ENCODE measurements around the gene ZFAND3.

ZFAND3 gene

DNA sequence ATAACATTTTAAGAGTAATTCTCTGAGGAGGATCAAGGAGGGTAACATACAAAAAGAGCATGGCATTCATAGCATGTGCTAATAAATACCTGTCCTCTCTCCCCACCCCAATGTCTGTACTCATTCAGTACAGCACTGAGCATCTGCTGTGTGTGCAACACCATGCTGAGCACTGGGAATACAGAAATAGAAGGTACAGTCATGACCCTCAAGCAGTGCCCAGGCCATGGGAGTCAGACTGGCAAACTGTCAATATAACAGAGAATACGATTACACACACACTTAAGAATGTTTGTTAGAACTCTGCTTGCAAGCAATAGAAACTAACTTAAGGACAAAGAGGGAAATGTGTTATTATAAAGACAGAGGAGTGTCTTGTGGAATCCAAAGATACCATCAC, 24.7 kb upstream of the ZFAND3 start:
- in situ Hi-C loops (cut with HindIII; ENCODE audit: low sequenced_read_pairs), result no loop called here

DNA sequence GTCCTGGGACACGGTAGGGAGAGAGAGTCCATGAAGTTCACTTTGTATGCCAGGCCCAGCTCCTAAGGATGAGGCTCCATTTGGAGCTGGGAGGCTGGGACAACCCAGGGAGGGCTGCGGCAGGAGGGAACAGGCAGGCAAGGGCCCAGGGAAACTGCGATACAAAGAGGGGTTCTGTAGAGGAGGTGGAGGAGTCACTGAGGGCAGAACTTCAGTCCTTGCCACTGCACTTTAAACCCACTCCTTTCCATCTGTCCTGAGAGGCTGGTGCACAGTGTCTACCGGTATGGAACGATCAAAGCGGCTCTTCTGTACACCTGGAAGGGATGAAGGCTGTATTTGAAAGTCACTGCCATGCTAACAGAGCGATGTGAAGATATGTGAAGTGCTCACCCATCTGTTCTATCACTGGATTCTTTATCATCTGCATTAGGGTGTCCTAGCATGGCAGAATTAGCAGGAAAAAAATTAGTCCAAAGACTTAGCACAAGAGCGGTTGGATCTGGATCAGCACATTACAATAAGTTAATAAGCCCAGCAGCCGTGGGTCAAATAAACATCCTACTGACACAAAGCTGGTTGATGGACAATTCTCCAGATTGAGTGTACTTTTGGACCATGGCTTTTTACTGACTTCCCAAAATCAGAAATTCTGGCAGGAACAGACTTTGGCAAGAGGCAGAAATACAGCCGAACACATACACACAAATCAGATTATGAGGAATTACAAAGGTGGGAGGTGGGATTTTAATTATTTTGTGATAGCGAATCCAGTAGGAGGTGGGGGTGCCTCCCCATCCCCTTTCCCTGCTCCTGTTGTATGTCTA, 20.9 kb upstream of the ZFAND3 start:
- in situ Hi-C loops (cut with HindIII; ENCODE audit: low sequenced_read_pairs), result no loop called here

DNA sequence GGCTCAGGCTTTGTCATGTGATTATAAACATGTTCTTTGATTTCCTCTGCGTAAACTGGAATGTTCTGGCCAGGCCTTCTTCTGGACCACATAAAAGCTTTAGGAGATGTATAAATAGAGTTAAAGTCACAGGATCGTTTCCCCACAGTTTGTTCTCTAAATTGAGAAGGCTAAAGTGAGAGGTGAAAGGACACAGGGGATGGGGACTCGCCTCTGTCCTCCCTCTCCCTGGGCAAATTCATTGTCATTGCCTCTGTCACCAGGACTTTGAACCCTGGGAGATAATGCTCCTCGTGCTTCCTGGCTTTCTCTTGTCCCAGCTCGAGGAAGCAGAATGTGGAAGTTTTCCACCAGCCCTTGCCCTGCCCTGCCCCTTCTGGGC, 20.3 kb upstream of the ZFAND3 start:
- in situ Hi-C loops (cut with HindIII; ENCODE audit: low sequenced_read_pairs), result no loop called here

DNA sequence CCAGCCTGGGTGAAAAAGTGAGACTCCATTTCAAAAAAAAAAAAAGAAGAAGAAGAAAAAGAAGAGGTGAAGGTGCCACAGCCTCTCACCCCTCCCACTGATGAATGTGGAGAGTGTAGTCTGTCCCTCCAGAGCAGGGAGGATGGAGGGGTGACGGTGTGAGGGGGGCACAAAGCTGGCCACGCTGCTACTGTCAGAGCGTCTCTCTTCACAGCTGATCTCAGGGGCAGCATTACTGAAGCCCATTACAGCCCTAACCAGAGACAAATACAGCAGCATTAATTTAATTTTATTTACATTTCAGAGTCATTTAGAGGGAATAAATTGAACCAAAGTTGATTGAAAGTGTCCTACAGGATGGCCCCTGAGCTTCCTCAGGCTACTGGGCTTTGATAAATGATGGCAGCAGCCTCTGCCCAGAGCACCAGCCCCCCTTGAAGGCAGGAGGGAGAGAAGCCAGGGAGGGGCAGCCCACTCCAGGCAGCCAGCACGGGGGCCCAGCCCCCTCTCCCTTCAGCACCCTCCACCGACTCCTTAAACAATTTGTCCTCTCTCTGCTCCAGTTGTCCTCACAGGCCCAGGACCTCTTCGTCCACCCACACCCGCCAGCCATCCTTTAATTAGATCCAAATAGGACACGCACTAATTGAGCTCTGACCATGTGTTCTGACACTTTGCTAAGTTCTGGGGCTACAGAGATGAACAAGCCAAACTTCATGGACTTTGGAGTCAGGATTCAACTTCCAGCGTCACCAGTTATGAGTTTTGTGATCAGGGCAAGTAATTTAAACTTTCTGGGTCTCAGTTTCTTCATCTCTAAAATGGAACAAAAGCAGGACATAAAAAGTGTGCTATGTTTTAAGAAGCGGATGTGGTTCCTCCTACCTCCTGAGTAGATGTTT, 18.6 kb upstream of the ZFAND3 start:
- in situ Hi-C loops (cut with HindIII; ENCODE audit: low sequenced_read_pairs), result no loop called here

DNA sequence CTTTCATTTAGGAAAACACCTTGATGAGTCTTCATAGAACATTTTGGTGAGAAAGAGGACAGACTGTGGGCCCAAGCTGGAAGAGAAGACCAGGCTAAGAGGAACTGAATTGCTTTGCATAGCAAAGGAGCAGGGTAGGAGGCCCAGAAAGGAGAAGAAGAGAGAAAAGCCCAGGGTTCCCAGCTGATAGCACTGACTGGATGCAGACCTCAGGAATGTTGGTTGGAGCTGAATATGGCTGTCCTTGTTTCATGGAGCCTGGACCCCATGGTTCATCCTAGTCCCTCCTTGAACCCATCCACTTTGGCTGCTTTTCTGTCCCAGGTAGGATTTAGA, 18.0 kb upstream of the ZFAND3 start:
- in situ Hi-C loops (cut with HindIII; ENCODE audit: low sequenced_read_pairs), result no loop called here

DNA sequence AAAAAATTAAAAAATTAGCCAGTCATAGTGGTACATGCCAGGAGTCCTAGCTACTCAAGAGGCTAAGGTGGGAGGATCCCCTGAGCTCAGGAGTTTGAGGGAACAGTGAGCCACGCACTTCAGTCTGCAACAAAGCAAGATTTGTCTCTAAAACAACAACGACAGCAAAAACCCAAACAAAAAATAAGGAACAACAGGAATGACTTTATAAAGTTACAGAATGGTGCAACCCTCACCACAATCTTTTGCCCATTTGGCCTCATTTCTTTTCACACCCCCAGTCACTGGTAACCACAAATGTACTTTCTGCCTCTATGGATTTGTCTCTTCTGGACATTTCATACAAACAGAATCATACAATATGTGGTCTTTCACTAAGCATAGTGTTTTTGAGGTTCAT, 16.7 kb upstream of the ZFAND3 start:
- in situ Hi-C loops (cut with HindIII; ENCODE audit: low sequenced_read_pairs), result no loop called here

DNA sequence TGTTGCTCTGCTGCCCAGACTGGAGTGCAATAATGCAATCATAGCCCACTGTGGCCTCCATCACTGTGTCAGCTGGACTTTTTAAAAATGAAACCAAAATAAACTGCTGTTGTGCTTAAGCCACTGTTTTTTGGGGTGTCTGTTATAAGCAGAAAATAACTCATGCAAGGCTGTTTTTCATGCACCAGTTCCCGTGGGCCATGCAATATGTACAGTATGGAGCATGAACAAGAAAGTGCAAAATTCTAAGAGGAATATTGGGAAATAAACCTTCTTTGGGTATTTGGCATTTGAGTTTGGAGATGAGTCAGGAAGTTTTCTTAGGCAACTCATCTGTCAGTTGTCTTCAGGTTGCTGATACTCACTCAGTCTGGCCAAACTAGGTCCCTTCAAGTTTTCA, 14.9 kb upstream of the ZFAND3 start:
- in situ Hi-C loops (cut with HindIII; ENCODE audit: low sequenced_read_pairs), result no loop called here

DNA sequence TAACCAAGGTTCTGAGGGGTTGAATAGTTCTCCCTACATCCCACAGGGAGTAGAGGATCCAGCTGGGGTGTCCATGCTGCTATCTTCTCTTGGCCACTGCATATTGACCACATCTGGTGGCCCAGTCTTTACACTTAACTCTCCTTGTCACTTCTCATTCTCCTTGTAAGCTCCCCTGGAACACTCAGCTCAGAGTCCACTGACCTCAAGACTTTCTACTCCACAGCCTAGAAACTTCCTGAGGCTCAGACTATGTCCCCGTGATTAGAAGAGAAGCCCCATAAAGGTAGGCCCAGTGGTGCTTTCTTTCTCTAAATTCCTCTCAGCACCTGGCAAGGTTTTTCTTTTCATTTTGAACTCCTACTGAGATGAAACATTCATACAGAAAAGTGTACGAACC, 13.3 kb upstream of the ZFAND3 start:
- in situ Hi-C loops (cut with HindIII; ENCODE audit: low sequenced_read_pairs), result no loop called here

DNA sequence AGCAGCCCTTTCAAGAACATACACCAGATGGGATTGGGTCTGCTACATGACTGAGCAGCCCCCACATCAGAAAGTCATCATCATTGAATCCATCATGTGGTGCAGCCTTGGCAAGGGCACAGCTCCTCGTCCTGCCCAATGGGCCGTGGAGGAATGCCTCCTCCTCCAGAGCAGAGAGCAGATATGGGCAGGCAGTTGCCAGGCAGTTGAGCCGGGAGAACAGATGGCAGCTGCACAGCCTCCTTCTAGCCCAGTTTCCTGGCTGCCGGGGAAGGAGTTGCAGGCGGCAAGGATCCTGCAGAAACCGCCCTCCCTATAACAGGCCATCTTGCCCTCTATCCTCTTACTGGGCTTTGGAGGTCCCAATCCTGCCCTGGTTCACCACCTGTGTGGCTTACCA, 11.9 kb upstream of the ZFAND3 start:
- in situ Hi-C loops (cut with HindIII; ENCODE audit: low sequenced_read_pairs), result no loop called here

DNA sequence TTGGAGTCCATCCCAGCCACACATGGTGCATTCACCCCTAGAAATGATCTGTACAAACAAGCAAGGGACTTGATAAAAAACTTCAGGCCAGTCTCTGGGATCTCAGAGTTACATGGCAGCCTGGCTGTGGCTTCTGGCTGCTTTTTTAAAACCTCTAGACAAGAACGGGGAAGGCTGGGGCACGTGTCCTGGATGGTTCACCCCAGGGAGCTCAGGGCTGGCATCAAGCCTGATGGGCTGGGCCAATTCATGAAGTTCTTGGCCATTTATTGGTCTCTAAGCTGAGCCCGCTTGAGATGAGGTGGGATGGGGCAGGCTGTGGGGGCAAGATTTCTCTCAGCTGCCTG, 10.4 kb upstream of the ZFAND3 start:
- in situ Hi-C loops (cut with HindIII; ENCODE audit: low sequenced_read_pairs), result no loop called here

DNA sequence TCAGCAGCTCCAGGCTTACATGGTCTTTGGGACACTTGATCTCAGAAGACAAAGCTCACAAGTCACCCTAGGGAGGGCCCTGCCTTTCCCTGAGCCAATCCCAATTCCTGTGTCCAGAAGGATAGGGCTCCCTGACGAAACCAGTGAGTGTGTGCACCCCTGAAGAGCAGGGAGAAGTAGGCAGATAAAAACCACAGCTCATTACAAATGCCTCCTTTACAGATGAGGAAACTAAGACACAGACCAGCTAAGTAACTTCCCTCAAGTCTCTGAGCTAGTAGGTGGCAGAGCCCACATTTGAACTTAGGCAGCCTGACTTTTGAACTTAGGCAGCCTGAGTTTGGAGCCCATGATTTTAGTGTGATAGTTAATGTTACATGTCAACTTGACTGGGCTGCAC, 6.7 kb upstream of the ZFAND3 start:
- in situ Hi-C loops (cut with HindIII; ENCODE audit: low sequenced_read_pairs), result no loop called here

DNA sequence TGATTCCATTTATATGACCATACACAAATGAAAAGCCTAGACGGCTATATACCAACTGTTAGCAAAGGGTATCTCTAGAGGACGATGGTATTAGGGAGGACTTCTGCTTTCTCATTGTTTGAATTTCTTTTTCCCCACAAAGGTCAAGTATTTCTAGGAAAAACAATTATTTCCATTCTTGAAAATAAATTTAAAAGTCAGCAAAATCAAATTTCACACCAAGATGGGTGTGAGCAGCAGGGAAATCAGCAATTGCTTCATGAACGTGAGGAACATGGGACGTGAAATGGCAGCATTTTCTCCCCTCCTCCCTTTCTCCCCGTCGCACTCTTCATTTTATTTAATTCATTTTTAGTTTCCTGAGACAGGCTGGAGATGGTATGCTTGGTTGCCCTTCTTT, 5.2 kb upstream of the ZFAND3 start:
- in situ Hi-C loops (cut with HindIII; ENCODE audit: low sequenced_read_pairs), result no loop called here

DNA sequence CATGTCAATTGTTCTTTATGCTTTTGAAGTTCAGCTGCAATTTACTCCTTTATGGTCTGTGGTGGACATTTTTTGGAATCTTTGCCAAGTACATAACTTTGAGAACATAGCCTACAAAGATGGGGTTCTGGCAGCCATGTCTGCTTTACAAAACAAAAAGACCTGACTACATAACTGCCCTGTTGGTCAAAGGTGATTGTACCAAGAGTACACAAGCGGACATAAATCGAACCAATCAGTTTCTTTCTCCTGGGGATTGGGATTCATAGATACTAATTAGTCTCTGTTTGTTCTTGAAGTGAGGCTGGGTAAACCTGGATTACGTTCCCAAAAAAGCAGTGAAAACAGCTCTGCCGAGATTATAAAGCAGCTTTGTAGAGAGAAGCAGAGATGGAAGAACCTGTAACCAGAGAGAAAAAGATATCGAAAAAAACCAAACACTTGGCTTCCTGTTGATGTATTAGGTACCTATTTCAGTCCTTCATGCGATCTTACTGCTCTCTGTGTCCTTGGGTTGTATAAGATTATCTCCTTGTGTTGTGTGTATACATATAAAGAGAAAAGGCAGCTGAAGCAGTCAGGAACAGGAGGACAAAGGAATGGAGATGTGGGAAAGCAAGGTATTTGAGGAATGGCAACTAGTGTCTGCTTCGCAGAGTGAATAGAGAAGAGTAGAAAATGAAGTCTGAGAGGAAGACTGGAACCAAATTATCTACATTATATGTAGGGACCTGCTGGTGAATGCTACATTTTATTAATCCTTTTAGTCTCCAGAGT, 2.7 kb upstream of the ZFAND3 start:
- in situ Hi-C loops (cut with HindIII; ENCODE audit: low sequenced_read_pairs), result no loop called here

DNA sequence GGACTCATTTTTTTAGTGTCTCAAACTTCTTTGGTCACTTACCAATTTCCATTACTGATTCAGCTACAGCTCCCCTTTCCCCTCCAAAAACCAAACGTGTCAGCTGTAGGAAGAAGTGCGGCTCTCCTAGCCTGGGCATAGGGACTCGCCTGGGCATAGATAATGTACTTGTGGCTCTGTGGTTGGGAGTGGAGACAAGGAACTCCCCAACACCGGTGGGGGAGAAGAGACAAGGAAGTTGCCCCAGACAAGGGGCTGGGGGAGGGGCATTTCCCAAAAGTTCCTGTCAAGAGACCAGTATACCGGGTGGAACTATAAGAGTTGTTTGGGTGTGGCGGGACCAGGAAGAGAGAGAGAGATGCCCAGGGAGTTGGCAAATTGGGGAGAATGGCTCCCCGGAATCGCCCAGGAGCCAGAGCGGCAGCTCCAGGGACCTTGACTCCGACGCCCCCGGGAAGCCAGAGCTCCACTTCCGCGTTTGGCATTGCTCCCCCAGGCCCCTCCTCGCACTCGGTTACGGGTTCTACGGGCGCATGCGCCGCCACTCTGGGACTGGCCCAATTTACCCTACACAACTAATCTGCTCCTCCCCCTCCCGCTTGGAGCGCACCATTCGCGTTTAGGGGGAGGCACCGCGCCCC, 871 bp upstream of the ZFAND3 start:
- in situ Hi-C loops (cut with HindIII; ENCODE audit: low sequenced_read_pairs), result no loop called here

DNA sequence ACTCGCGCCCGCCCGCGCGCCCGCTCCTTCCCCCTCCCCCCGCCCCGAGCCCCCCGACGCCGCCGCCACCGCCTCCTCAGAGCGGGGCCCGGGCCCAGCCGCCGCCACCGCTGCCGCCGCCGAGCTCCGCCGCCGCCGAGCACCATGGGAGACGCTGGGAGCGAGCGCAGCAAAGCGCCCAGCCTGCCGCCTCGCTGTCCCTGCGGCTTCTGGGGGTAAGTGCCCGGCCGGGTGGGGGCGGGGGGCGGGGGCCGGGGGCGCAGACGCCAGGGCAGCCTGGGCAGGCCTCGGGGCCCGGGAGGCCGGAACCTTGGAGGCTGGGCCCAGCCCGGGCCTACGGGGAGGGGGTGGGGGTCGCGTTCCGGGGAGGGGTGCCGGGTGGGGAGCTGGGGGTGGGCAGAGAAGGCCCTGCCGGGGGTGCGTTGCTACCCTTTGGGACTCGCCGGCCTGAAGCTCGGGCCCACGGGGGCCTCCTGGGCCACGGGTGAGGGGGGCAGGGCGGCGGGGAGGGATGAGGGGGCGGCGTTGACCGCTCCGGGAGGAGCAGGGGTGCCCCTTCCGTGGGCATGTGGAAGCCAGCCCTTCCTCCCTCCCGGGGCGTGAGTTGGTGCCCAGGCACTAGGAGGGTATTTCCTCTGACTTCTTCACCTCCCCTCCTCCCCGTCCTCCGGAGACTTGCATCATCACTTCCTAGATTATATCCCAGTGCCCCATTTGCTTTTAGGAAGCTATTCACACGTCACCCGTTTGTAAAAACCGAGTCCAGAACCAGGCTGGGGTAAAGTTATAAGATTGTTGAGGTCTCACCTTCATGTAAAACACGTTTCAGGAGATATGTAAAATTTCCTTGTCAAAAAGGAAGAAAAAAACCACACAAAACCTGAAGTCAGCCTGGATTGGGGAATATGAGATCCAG, 533 bp downstream of the ZFAND3 start:
- in situ Hi-C loops (cut with HindIII; ENCODE audit: low sequenced_read_pairs), result no loop called here

DNA sequence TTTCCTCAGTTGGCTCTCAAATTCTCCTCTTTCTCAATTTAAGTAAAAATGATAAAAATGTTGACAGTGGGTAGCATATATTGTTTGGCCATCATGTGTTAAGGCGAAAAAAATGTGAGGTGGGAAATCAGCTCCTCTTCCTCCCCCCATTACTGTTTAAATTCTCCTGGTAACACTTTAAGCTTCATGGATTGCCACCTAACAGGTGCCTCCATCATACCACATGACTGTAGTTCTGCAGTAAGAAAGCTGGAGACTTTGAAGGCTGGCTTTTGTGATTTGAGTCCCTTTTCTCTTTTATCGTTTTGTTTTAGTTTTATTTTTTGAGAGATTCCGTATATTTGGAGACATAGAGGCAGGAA, 1.2 kb downstream of the ZFAND3 start:
- in situ Hi-C loops (cut with HindIII; ENCODE audit: low sequenced_read_pairs), result no loop called here

DNA sequence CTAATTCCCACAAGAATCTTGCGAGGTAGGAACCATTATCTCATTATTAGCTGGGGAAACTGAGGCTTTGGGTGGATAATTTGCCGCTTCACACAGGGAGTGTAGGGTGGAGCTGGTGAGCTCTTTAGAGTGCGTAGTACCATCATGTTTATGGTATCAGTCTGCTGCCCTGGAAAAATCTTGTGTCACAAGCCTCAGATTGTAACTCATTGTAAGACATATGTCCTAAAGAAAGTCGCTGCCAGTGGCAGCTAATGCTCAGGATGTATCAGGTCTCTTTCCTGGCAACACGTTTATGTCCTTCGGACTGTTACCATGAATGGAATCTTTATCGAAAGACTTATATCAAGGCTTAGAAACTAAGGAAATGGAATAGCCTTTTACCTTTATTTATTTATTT, 1.9 kb downstream of the ZFAND3 start:
- in situ Hi-C loops (cut with HindIII; ENCODE audit: low sequenced_read_pairs), result no loop called here

DNA sequence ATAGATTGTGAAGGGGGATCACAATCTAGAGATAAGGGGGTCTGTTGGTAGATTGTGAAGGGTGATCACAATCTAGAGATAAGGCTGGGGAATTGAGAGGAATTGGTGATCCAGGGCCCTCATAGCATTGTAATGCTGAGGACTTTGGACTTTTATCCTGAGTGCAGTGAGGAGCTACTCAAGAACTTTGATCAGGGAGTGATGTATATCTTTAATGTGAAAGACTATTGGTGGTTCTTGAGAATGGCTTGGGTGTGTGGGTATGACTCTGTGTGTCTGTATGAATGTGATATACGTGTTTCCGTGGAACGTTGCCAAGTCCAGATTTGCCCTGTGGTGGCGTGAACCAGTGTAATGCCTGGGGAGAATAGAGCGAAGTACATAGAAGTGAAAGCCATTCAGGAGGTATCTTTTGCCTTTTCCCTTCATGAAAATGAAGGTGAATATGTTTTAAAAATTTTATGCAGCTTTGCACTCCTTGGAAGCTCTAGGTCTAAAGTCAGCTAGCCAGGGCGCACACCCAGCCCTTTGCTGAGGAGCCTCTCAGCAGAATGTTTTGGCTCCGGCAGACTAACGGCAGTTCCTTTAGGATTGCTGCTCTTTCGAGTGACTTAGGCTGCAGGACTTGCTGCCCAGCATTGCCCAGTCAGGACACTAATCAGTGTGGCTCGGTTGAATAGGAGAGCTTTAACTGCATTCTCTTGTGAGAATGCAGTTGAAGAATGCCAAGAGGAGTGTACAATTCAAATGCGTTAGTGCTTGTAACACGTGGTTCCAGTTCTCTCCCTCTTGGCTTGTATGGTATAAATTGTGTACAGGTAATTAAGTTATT, 3.5 kb downstream of the ZFAND3 start:
- in situ Hi-C loops (cut with HindIII; ENCODE audit: low sequenced_read_pairs), result no loop called here

DNA sequence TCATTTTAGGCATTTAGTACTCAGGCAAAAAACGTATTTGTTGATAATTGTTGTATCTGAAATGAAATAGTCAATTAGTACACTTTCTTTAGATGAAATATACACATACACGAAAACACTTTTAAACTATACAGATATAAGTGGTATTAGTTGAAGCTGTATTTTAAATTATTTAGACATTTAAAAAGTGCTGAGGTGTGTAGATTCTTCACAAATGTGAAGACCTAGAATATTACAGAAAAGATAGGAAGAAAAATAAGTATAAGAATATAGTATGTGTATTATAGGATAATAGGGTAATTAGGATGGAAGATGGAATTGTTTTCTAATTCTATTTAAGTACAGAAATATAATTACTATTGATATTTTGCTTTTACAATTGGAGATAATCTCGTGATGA, 4.6 kb downstream of the ZFAND3 start:
- in situ Hi-C loops (cut with HindIII; ENCODE audit: low sequenced_read_pairs), result no loop called here

All from DLD1 (cell line).